ENCODE results near the gene HDAC5. TPM values are rescaled to one million over a fixed set of nuclear protein-coding genes. Genes with fewer than 3 reads are reported as not detected.

HDAC5 gene
- total RNA-seq, 2 donors from 2014 or later, result 25.4 to 45.7 TPM

GRCh38 chr17:44078412-44078811, 45.0 kb downstream of the HDAC5 start:
- DNase-seq (no peak), ATAC-seq (no peak)
- WGBS, 2 donors, result 78 to 88% methylated on average over 8 to 15 of the region's 19 CpGs
- no peak for TF ChIP-seq POLR2A (IDR thresholded peaks at IDR 0.05)
- TF ChIP-seq, protein P1, sequence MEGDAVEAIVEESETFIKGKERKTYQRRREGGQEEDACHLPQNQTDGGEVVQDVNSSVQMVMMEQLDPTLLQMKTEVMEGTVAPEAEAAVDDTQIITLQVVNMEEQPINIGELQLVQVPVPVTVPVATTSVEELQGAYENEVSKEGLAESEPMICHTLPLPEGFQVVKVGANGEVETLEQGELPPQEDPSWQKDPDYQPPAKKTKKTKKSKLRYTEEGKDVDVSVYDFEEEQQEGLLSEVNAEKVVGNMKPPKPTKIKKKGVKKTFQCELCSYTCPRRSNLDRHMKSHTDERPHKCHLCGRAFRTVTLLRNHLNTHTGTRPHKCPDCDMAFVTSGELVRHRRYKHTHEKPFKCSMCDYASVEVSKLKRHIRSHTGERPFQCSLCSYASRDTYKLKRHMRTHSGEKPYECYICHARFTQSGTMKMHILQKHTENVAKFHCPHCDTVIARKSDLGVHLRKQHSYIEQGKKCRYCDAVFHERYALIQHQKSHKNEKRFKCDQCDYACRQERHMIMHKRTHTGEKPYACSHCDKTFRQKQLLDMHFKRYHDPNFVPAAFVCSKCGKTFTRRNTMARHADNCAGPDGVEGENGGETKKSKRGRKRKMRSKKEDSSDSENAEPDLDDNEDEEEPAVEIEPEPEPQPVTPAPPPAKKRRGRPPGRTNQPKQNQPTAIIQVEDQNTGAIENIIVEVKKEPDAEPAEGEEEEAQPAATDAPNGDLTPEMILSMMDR (IDR thresholded peaks at IDR 0.05), result no peak
- Histone ChIP-seq H3K27ac (no peak overlapping the region), H3K4me3 (no peak overlapping the region), H3K9me3 (no peaks in the 10 kb centered on the region), H3K27me3 (no peaks in the 10 kb centered on the region), H3K36me3 (replicated peaks in 1 of 2; ENCODE audit: insufficient read depth in 1 of 2, low read depth in 2 of 2) (peaks cover 0 to 16% of the 10 kb centered on the region in 2 donors), H3K4me1 (no peaks in the 10 kb centered on the region)
- intact Hi-C loops (cut with DNase I), result no loop called here

- Histone ChIP-seq H3K27ac (no peak overlapping the region), H3K36me3 (replicated peaks in 1 of 2; ENCODE audit: insufficient read depth in 1 of 2, low read depth in 2 of 2) (peaks cover 0 to 13% of the 10 kb centered on the region in 2 donors), H3K4me3 (no peak overlapping the region), H3K9me3 (no peaks in the 10 kb centered on the region), H3K27me3 (no peaks in the 10 kb centered on the region), H3K4me1 (no peaks in the 10 kb centered on the region)
- intact Hi-C loops (cut with DNase I), result no loop called here
- DNase-seq, result no peak
- TF ChIP-seq, protein P1 (IDR thresholded peaks at IDR 0.05), result no peak
- no peak for TF ChIP-seq POLR2A (IDR thresholded peaks at IDR 0.05)
- no peak for ATAC-seq
- WGBS, 2 donors, result 57 to 83% methylated on average over 4 of the region's 4 CpGs
These were observed 45.9 kb downstream of the HDAC5 start for GRCh38 chr17:44077595-44077909.

DNA sequence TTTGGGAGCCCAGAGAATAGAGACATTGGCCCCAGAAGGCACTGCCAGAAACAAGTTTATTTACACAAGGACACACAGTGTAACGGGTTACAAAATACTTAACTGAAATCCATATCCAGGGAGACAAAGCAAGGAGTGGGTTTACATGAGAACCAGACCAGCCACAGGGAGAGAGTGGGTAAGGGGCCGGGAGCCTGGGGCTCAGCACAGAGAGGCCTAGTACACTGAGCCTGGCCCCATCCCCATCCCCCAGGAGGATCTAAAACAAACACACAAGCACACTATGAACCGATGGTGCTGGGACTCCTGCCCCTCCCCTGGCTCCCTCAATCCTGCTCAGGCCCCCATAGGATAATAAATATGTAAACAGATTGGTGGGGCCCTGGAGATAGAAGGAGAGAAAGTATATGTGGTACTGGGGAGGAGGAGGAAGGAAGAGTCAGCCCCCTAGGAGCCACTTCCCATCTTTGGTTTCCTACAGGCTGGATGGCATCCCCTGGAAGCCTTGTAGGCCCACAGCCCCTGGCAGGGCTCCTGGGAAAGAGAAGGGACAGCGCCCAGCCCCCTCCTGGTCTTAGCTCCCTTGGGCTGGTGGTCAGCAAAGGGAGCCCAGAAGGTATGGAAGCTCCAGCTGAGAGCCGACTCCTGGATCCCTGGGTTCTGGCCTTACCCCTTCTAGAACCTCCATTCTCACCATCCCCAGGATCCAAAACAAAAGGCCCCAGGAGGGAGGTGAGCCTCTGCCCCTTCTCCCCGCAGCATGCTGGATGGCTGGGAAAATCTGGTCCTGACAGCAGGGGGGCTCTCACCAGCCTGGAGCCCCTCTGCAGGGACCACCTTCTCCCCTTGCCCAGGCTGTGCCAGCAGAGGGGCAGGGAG, 46.5 kb downstream of the HDAC5 start:
- Histone ChIP-seq H3K27me3 (no peaks in the 10 kb centered on the region), H3K36me3 (replicated peaks in 1 of 2; ENCODE audit: insufficient read depth in 1 of 2, low read depth in 2 of 2) (peaks cover 0 to 8% of the 10 kb centered on the region in 2 donors), H3K27ac (peak overlapping the region in 1 of 4 donors; percentile 6), H3K4me1 (peaks cover 5% of the 10 kb centered on the region), H3K4me3 (no peak overlapping the region), H3K9me3 (no peaks in the 10 kb centered on the region)
- TF ChIP-seq, protein P1 (IDR thresholded peaks at IDR 0.05), result no peak
- TF ChIP-seq POLR2A (IDR thresholded peaks at IDR 0.05), result no peak
- WGBS, 2 donors, result 66 to 69% methylated on average over 3 to 6 of the region's 6 CpGs
- intact Hi-C loops (cut with DNase I), result no loop called here
- DNase-seq (no peak), ATAC-seq (no peak)

DNA sequence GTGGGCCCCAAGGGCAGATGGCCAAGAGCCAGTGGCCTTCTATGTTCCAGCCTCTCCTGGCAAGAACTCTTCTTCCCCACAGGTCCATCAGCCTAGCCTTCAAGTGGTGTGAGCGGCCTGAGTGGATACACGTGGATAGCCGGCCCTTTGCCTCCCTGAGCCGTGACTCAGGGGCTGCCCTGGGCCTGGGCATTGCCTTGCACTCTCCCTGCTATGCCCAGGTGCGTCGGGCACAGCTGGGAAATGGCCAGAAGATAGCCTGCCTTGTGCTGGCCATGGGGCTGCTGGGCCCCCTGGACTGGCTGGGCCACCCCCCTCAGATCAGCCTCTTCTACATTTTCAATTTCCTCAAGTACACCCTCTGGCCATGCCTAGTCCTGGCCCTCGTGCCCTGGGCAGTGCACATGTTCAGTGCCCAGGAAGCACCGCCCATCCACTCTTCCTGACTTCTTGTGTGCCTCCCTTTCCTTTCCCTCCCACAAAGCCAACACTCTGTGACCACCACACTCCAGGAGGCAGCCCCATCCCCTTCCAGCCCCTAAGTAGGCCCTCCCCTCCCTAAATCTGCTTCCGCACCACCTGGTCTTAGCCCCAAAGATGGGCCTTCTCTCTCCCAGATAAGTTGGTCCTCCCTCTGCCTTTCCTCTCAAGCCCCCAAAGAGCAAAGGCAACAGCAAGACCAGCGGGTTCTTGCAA, 47.7 kb downstream of the HDAC5 start:
- ATAC-seq (no peak), DNase-seq (no peak)
- no peak overlapping the region for H3K27ac ChIP-seq
- H3K27me3 ChIP-seq, result no peaks in the 10 kb centered on the region
- 76 to 82% methylated on average over 7 to 10 of the region's 10 CpGs for WGBS, 2 donors
- intact Hi-C loops (cut with DNase I), result no loop called here
- no peaks in the 10 kb centered on the region for H3K9me3 ChIP-seq
- peaks cover 0 to 8% of the 10 kb centered on the region in 2 donors for H3K36me3 ChIP-seq (replicated peaks in 1 of 2; ENCODE audit: insufficient read depth in 1 of 2, low read depth in 2 of 2)
- H3K4me1 ChIP-seq, result peaks cover 15% of the 10 kb centered on the region
- TF ChIP-seq, protein P1 (IDR thresholded peaks at IDR 0.05), result no peak
- no peak for TF ChIP-seq POLR2A (IDR thresholded peaks at IDR 0.05)
- H3K4me3 ChIP-seq, result no peak overlapping the region

Measured in body of pancreas (tissue), 4 donors.